Measurements from ENCODE around the gene PDE11A. TPM values are rescaled to one million over a fixed set of nuclear protein-coding genes. Genes with fewer than 3 reads are reported as not detected.

The PDE11A gene
- total RNA-seq, 1 experiment from 2014 or later: 0.13 TPM

DNA sequence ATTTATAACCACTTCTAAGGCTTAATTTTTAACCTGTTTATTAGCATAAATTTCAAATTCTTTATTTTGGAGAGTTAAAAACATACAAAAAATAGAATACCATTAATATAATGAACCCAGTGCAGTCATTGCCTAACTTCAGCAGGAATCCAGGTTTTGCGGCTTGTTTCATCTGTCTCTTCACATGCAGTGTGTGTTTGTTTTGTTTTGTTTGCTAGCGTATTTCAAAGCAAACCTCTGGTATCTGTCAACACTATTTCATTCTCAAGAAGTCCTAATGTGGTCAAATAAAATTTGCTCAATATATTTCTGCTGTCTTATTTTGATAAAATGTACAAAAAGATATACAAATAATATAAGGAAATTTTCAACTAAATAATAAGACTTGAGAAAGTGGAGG, 351.5 kb downstream of the PDE11A start:
- no peak overlapping the region for H3K14ac ChIP-seq (ENCODE audit: insufficient read depth, low read length)
- H4K20me1 ChIP-seq (ENCODE audit: control insufficient read depth, insufficient read depth, insufficient read length): no peaks in the 10 kb centered on the region
- Mint-ChIP-seq H3K36me3 (ENCODE audit: insufficient read depth in 1 of 3, low read depth in 3 of 3) (no peaks in the 10 kb centered on the region), H3K4me3 (no peak overlapping the region), H3K4me1 (no peaks in the 10 kb centered on the region), H3K27ac (no peak overlapping the region), H3K9me3 (no peaks in the 10 kb centered on the region), H3K27me3 (ENCODE audit: low read depth) (peaks cover 44% of the 10 kb centered on the region)
- H3K18ac ChIP-seq (ENCODE audit: insufficient read length, low read depth, low read length): no peak overlapping the region
- no peak overlapping the region for H4K8ac ChIP-seq (replicated peaks; ENCODE audit: insufficient read length, low read depth, low read length)
- H2BK20ac ChIP-seq (ENCODE audit: low read depth, low read length, poor library complexity, severe bottlenecking): no peak overlapping the region
- no peak overlapping the region for H3K27ac ChIP-seq (ENCODE audit: insufficient read length, low read depth, low read length)
- no peak overlapping the region for H4K5ac ChIP-seq (ENCODE audit: insufficient read length, low read depth, low read length)
- H3K4me1 ChIP-seq (ENCODE audit: insufficient read depth, low read length): no peaks in the 10 kb centered on the region
- no peak for DNase-seq
- H3K79me1 ChIP-seq (ENCODE audit: insufficient read depth, low read depth, low read length, poor library complexity, severe bottlenecking): no peaks in the 10 kb centered on the region
- no peaks in the 10 kb centered on the region for H3K23me2 ChIP-seq (ENCODE audit: insufficient read length, low read depth, low read length, poor library complexity, severe bottlenecking)
- H3K9ac ChIP-seq (ENCODE audit: extremely low read depth, insufficient read length, low read length): no peak overlapping the region
- no CpG with 5 or more reads among the region's 2 CpGs for WGBS (ENCODE audit: extremely low coverage, insufficient read length, low lambda C conversion rate)
- no peak overlapping the region for H2BK12ac ChIP-seq (ENCODE audit: insufficient read length, low read depth, low read length)
- H2AFZ ChIP-seq (ENCODE audit: low read length): no peak overlapping the region
- H2AK5ac ChIP-seq (ENCODE audit: insufficient read length, low read length): no peak overlapping the region
- no peak overlapping the region for H2BK5ac ChIP-seq (ENCODE audit: insufficient read length, low read length)
- H3K79me2 ChIP-seq (ENCODE audit: insufficient read depth, low read length): no peaks in the 10 kb centered on the region
- H2BK15ac ChIP-seq (ENCODE audit: low read depth, low read length): no peak overlapping the region
- no peak overlapping the region for H3K56ac ChIP-seq (ENCODE audit: insufficient read length, low read depth, low read length)
- no peak overlapping the region for H3K4ac ChIP-seq (ENCODE audit: low read depth, low read length)
- no peak overlapping the region for H3T11ph ChIP-seq (ENCODE audit: low read length)
- no peaks in the 10 kb centered on the region; the same call in 1 of the 2 replicates for H3K27me3 ChIP-seq (ENCODE audit: insufficient read depth, low read length)
- TF ChIP-seq, protein P1, sequence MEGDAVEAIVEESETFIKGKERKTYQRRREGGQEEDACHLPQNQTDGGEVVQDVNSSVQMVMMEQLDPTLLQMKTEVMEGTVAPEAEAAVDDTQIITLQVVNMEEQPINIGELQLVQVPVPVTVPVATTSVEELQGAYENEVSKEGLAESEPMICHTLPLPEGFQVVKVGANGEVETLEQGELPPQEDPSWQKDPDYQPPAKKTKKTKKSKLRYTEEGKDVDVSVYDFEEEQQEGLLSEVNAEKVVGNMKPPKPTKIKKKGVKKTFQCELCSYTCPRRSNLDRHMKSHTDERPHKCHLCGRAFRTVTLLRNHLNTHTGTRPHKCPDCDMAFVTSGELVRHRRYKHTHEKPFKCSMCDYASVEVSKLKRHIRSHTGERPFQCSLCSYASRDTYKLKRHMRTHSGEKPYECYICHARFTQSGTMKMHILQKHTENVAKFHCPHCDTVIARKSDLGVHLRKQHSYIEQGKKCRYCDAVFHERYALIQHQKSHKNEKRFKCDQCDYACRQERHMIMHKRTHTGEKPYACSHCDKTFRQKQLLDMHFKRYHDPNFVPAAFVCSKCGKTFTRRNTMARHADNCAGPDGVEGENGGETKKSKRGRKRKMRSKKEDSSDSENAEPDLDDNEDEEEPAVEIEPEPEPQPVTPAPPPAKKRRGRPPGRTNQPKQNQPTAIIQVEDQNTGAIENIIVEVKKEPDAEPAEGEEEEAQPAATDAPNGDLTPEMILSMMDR (conservative IDR thresholded peaks at IDR 0.05): no peak
- H3K9me3 ChIP-seq (ENCODE audit: control insufficient read depth, low read depth, low read length): no peaks in the 10 kb centered on the region
- H3K4me2 ChIP-seq (ENCODE audit: insufficient read depth, insufficient read length, low read length): no peak overlapping the region
- H2BK120ac ChIP-seq (ENCODE audit: low read depth, low read length, poor library complexity, severe bottlenecking): no peak overlapping the region
- H4K91ac ChIP-seq (ENCODE audit: insufficient read length, low read depth, low read length): no peak overlapping the region
- H3K23ac ChIP-seq (ENCODE audit: insufficient read length, low read depth, low read length): no peak overlapping the region
